Peyer's patch (tissue), 4 donors: ENCODE data around the gene HYAL2. TPM values are rescaled to one million over a fixed set of nuclear protein-coding genes. Genes with fewer than 3 reads are reported as not detected.
A peak's percentile ranks its signal among the peaks of the same experiment; 100 is the strongest.

ENCODE experiments used
- DNase-seq, 3 donors: peaks; one replicate each; pipeline ENCODE4 v3.0.0-alpha.2; 2017 to 2019
- H3K27ac ChIP-seq, 4 donors: fragments of 200-600 bp; sonication (generic); one replicate each; pipeline ENCODE4 v1.5.1; 2016 to 2019
- H3K27me3 ChIP-seq, 2 donors: fragments of 200-600 bp; sonication (generic); one replicate each; pipeline ENCODE4 v1.5.1; 2019
- H3K36me3 ChIP-seq, 3 donors: fragments of 200-600 bp; sonication (generic); one replicate each; pipeline ENCODE4 v1.5.1; 2016 to 2019
- H3K4me1 ChIP-seq, 4 donors: fragments of 200-600 bp; sonication (generic); one replicate each; pipeline ENCODE4 v1.5.1; 2016 to 2019
- H3K4me3 ChIP-seq, 4 donors: fragments of 200-600 bp; sonication (generic); 1 replicate in 3 of 4; 2 replicates in 1 of 4; pipeline ENCODE4 v1.5.1; 2016 to 2019; ENCODE audit warnings: mild to moderate bottlenecking in 1 of 4
- H3K9me3 ChIP-seq, 4 donors: fragments of 200-600 bp; sonication (generic); one replicate each; pipeline ENCODE4 v1.5.1; 2016 to 2019; ENCODE audit warnings: mild to moderate bottlenecking in 1 of 4
- CTCF ChIP-seq, 6 experiments: fragments of 450-650 bp in 4 of 6; fragments of 200-600 bp in 2 of 6; sonication (generic) in 1 of 6; IDR thresholded peaks; one replicate each; pipeline ENCODE4 v1.5.1; 2017 to 2019; ENCODE audit warnings: antibody characterized with exemption in 6 of 6, mild to moderate bottlenecking in 3 of 6, moderate library complexity in 1 of 6
- POLR2A ChIP-seq, 2 donors: fragments of 450-650 bp; IDR thresholded peaks; one replicate each; pipeline ENCODE4 v1.5.1; 2017; ENCODE audit warnings: antibody characterized with exemption in 2 of 2, mild to moderate bottlenecking in 2 of 2, moderate library complexity in 2 of 2
- total RNA-seq, 4 donors: library from RNA; depleted of rRNA; stranded (reverse); fragments of >200 nt; gene quantifications; one replicate each; pipeline ENCODE4 v1.1.0, GENCODE V29; 2016

Gene HYAL2
- total RNA-seq, 4 donors from 2014 or later, result 18.2 to 63.1 (median 39.9) TPM

GRCh38 chr3:50318615-50319014 is 3.9 kb downstream of the HYAL2 start:
- Histone ChIP-seq H3K36me3 (peaks cover 0 to 11% (median 0%) of the 10 kb centered on the region in 3 donors), H3K4me3 (peak overlapping the region in 1 of 4 donors; percentile 77)
- TF ChIP-seq POLR2A (IDR thresholded peaks at IDR 0.05), result no peak
- no peak for TF ChIP-seq CTCF (IDR thresholded peaks at IDR 0.05)

GRCh38 chr3:50318163-50318562 is 4.4 kb downstream of the HYAL2 start:
- no peak for DNase-seq
- H3K9me3 ChIP-seq, result no peaks in the 10 kb centered on the region
- peak overlapping the region in 2 of 4 donors; percentile 79 to 93 for H3K27ac ChIP-seq
- TF ChIP-seq CTCF (IDR thresholded peaks at IDR 0.05) (no peak), POLR2A (IDR thresholded peaks at IDR 0.05) (no peak)
- H3K36me3 ChIP-seq, result peaks cover 0 to 11% (median 0%) of the 10 kb centered on the region in 3 donors
- no peak overlapping the region for H3K4me3 ChIP-seq
- no peaks in the 10 kb centered on the region for H3K27me3 ChIP-seq
- H3K4me1 ChIP-seq, result peaks cover 7 to 58% (median 22%) of the 10 kb centered on the region in 4 donors

More at GRCh38 chr3:50318615-50319014, 3.9 kb downstream of the HYAL2 start:
- peak overlapping the region in 1 of 4 donors; percentile 93 for H3K27ac ChIP-seq
- peaks cover 7 to 58% (median 22%) of the 10 kb centered on the region in 4 donors for H3K4me1 ChIP-seq
- no peaks in the 10 kb centered on the region for H3K27me3 ChIP-seq
- H3K9me3 ChIP-seq, result no peaks in the 10 kb centered on the region
- DNase-seq, result peak in 1 of 3 donors; percentile 47

- TF ChIP-seq CTCF (IDR thresholded peaks at IDR 0.05), result no peak
- TF ChIP-seq POLR2A (IDR thresholded peaks at IDR 0.05), result no peak
- DNase-seq, result peak in 1 of 3 donors; percentile 73
- Histone ChIP-seq H3K27me3 (no peaks in the 10 kb centered on the region), H3K27ac (peak overlapping the region; percentile 52 to 93 (median 74)), H3K36me3 (peaks cover 0 to 11% (median 0%) of the 10 kb centered on the region in 3 donors), H3K9me3 (no peaks in the 10 kb centered on the region), H3K4me3 (peak overlapping the region in 1 of 4 donors; percentile 14), H3K4me1 (peaks cover 5 to 55% (median 22%) of the 10 kb centered on the region in 4 donors)
Observed at GRCh38 chr3:50317300-50317699, 5.2 kb downstream of the HYAL2 start.

GRCh38 chr3:50316657-50317242 is 5.8 kb downstream of the HYAL2 start:
- peak overlapping the region; percentile 52 to 93 (median 74) for H3K27ac ChIP-seq
- H3K9me3 ChIP-seq, result no peaks in the 10 kb centered on the region
- H3K4me1 ChIP-seq, result peaks cover 3 to 50% (median 17%) of the 10 kb centered on the region in 4 donors
- peak overlapping the region in 1 of 4 donors; percentile 14 for H3K4me3 ChIP-seq
- DNase-seq, result peak in 2 of 3 donors; percentile 90 to 92
- peaks cover 0 to 11% (median 0%) of the 10 kb centered on the region in 3 donors for H3K36me3 ChIP-seq
- no peaks in the 10 kb centered on the region for H3K27me3 ChIP-seq
- TF ChIP-seq CTCF (IDR thresholded peaks at IDR 0.05) (no peak), POLR2A (IDR thresholded peaks at IDR 0.05) (peak; percentile 52 to 66)

- Histone ChIP-seq H3K4me3 (no peak overlapping the region), H3K27ac (peak overlapping the region in 1 of 4 donors; percentile 5), H3K36me3 (peaks cover 0 to 11% (median 0%) of the 10 kb centered on the region in 3 donors), H3K4me1 (peaks cover 3 to 42% (median 11%) of the 10 kb centered on the region in 4 donors), H3K9me3 (no peaks in the 10 kb centered on the region), H3K27me3 (no peaks in the 10 kb centered on the region)
- TF ChIP-seq CTCF (IDR thresholded peaks at IDR 0.05) (no peak), POLR2A (IDR thresholded peaks at IDR 0.05) (no peak)
- DNase-seq, result no peak
Observed at GRCh38 chr3:50314816-50315215, 7.7 kb downstream of the HYAL2 start.
